Mucosa of descending colon (tissue), 3 donors: ENCODE data around the gene CFAP45. TPM values are rescaled to one million over a fixed set of nuclear protein-coding genes. Genes with fewer than 3 reads are reported as not detected.

ENCODE experiments used
- ATAC-seq: fragments of 200-7000 bp; cut with Tn5 transposase; one replicate; pipeline ENCODE4 v1.9.1; 2020; ENCODE audit warnings: mild to moderate bottlenecking, moderate library complexity
- DNase-seq, 3 donors: peaks; one replicate each; pipeline ENCODE4 v3.0.0-alpha.2; 2020
- H3K36me3 ChIP-seq: fragments of 200-600 bp; one replicate; pipeline ENCODE4 v1.8.0; 2021; ENCODE audit warnings: low read depth, mild to moderate bottlenecking
- H3K4me1 ChIP-seq: fragments of 200-600 bp; one replicate; pipeline ENCODE4 v1.8.0; 2021; ENCODE audit warnings: low read depth, mild to moderate bottlenecking
- H3K4me3 ChIP-seq: fragments of 200-600 bp; one replicate; pipeline ENCODE4 v1.8.0; 2021; ENCODE audit warnings: mild to moderate bottlenecking
- H3K9me3 ChIP-seq: fragments of 200-600 bp; one replicate; pipeline ENCODE4 v1.8.0; 2021; ENCODE audit warnings: mild to moderate bottlenecking
- intact Hi-C, 2 donors: fragments of 100-400 bp; cut with DNase I in 1 of 2; cut with micrococcal nuclease in 1 of 2; formaldehyde crosslinking; loops; one replicate each; pipeline versions ENCODE4 v1.11.0 to v1.11.1; 2022; cut with DNase I, micrococcal nuclease
- total RNA-seq, 3 donors: library from RNA; stranded (reverse); fragmentation: NEBNext Ultra II Directional in 2 of 3; extraction: Animal tissue kit (Norgen Biotek cat#: 25700) in 2 of 3; gene quantifications; one replicate each; pipeline versions ENCODE4 v1.2.1 to v1.2.4, GENCODE V29; 2021 to 2023
- TF ChIP-seq, protein P1 (sequence below): fragments of 200-600 bp; IDR thresholded peaks from one replicate; pipeline ENCODE4 v1.8.0; 2022; ENCODE audit warnings: antibody characterized with exemption, mild to moderate bottlenecking
- donor health status: DM: no; HTN: no; CAD: no; lungs with moderate emphysema.
- donor health status: DM: no; HTN: no; CAD: no.
- donor health status: DM: no; HTN: yes; CAD: no.

CFAP45 gene
- total RNA-seq, 3 donors from 2014 or later = 0.36 to 0.57 TPM; not detected in 1

DNA sequence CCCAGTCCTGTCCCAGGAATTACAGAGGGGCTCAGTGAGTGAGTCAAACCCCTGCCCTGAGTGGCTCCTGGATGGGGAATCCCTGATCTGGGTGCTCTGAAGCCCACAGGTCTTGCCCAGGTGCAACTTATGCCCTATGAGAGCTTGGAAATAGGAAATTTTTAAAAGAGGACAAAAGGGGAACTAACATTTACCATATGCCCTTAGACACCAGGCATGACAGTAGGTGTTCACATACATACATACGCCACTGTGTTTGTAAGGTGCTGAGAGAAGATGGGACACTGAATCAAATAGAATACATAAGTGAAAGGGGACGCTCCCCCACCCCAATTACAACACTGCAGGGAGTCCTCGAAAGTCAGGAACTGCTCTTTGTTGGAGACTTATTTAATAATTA is 1.4 kb downstream of the CFAP45 start:
- no peak for ATAC-seq
- TF ChIP-seq, protein P1, sequence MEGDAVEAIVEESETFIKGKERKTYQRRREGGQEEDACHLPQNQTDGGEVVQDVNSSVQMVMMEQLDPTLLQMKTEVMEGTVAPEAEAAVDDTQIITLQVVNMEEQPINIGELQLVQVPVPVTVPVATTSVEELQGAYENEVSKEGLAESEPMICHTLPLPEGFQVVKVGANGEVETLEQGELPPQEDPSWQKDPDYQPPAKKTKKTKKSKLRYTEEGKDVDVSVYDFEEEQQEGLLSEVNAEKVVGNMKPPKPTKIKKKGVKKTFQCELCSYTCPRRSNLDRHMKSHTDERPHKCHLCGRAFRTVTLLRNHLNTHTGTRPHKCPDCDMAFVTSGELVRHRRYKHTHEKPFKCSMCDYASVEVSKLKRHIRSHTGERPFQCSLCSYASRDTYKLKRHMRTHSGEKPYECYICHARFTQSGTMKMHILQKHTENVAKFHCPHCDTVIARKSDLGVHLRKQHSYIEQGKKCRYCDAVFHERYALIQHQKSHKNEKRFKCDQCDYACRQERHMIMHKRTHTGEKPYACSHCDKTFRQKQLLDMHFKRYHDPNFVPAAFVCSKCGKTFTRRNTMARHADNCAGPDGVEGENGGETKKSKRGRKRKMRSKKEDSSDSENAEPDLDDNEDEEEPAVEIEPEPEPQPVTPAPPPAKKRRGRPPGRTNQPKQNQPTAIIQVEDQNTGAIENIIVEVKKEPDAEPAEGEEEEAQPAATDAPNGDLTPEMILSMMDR = no peak
- Histone ChIP-seq H3K36me3 (no peaks in the 10 kb centered on the region), H3K9me3 (no peaks in the 10 kb centered on the region), H3K4me1 (peaks cover 9% of the 10 kb centered on the region), H3K4me3 (no peak overlapping the region)
- DNase-seq = no peak
- intact Hi-C loops = no loop called here

DNA sequence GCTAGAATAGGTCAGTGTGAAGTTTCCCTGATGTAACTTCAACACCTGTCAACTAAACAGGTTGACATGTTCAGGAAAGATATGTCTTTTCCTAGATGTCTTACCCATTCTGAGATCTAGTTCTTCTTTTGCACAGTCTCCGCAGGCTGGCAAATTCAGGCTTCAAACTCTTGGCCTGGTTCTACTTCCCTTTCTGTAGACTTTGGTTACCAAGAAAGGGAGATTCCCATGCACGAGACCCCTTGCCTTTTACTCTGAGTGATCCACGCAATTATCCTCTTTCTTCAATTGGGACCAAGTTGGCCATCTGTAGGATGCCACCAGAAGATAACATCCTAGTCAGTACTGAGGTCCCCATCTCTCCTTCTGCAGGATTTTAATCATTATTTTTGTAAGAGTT is 2.0 kb downstream of the CFAP45 start:
- ATAC-seq = no peak
- Histone ChIP-seq H3K36me3 (no peaks in the 10 kb centered on the region), H3K4me1 (peaks cover 9% of the 10 kb centered on the region), H3K4me3 (no peak overlapping the region), H3K9me3 (no peaks in the 10 kb centered on the region)
- TF ChIP-seq, protein P1 = no peak
- no peak for DNase-seq
- intact Hi-C loops = no loop called here

DNA sequence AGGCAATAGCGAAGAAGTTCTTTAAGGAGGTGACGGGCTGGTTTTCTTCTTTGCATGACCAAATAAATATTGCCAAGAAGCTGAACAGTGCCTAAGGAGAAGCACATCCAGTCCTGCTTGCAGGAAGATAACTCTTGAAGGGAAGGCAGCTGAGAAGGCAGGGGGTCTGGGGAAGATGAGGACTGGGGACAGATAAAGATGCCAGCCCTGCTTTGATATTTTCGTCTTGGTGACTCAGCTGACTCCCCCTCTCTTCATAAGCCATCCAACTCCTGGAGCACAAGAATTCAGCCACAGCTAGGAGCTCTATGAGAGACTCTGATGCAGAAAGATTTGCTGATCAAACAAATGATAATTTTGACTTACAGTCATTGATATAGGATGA is 3.4 kb downstream of the CFAP45 start:
- no peak overlapping the region for H3K4me3 ChIP-seq
- H3K36me3 ChIP-seq = no peaks in the 10 kb centered on the region
- DNase-seq (no peak), ATAC-seq (no peak)
- TF ChIP-seq, protein P1 = no peak
- intact Hi-C loops = no loop called here
- H3K4me1 ChIP-seq = peaks cover 9% of the 10 kb centered on the region
- H3K9me3 ChIP-seq = no peaks in the 10 kb centered on the region

DNA sequence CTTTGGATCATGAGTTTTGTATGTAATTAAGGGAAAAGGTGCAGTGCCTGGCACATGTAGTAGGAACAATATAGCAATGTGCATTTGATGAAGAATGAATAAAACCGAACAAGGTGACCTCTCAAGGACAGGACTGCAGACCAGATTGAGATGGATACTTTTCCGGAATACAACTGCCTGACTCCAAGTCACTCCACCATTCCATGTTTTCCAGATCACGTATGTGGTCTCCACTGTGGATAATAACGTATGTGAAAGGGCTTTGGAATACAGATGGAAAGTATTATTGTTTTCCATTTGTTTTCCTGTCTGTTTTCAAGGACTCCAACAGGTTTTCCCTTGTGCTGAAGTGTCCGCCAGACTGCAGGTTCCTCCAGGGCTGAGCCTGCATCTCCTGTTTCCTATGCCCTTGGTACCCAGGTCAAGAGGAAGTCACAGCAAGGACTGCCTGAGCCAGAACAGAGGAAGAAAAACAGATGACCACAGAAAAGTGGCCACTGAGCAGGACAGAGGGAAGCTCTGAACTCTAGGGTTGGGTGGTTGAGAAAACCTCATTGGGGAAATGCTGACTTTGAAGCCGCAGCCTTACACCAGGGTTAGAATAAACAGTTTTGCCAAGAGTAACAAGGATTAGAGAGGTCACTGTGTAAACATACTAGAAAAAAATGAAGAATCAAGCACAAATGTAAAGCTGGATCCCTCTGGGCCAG is 4.0 kb downstream of the CFAP45 start:
- DNase-seq (no peak), ATAC-seq (no peak)
- peaks cover 9% of the 10 kb centered on the region for H3K4me1 ChIP-seq
- no peaks in the 10 kb centered on the region for H3K36me3 ChIP-seq
- intact Hi-C loops = no loop called here
- H3K4me3 ChIP-seq = no peak overlapping the region
- H3K9me3 ChIP-seq = no peaks in the 10 kb centered on the region
- TF ChIP-seq, protein P1 = no peak

DNA sequence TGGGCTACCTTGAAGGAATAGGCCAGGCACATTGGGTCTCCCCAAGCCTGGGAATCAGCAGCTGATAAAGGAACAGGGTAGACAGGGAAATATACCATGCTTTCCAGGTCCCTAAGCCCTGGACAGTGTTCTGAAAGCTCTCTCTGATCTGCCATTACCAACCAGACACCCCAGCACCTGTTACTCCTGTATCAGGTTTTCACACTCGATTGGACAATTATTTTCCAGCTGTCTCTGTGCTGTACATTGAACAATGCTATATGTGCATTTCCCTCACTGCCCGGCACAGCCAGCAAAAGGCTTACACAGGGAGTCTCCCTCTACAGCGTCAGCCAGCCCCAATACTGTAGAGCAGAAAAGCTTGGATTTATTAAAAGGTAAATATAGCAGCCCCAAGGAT is 4.7 kb downstream of the CFAP45 start:
- Histone ChIP-seq H3K36me3 (no peaks in the 10 kb centered on the region), H3K9me3 (no peaks in the 10 kb centered on the region), H3K4me1 (peaks cover 6% of the 10 kb centered on the region), H3K4me3 (no peak overlapping the region)
- TF ChIP-seq, protein P1 = no peak
- intact Hi-C loops = no loop called here
- DNase-seq (no peak), ATAC-seq (no peak)
